TTC549 (cell line): Measurements from ENCODE around the gene SELPLG.
"Not testable (repeated sequence)": the region's sequence is repeated elsewhere in the genome, so short reads cannot be mapped to it uniquely, and the experiment has no call there.

Experiments
- FAIRE-seq: peaks from 2 replicates; lab custom pipeline; 2012; peaks lifted over from hg19 to GRCh38; lab: Jason Lieb, UNC

The SELPLG gene

GRCh38 chr12:108655812-108656175, 22.1 kb upstream of the SELPLG start:
- not testable (repeated sequence) for FAIRE-seq

- FAIRE-seq, result not testable (repeated sequence)
Measured at GRCh38 chr12:108654622-108655021, 20.9 kb upstream of the SELPLG start.

GRCh38 chr12:108653922-108654321, 20.2 kb upstream of the SELPLG start:
- FAIRE-seq, result no peak

GRCh38 chr12:108653082-108653516, 19.4 kb upstream of the SELPLG start:
- no peak for FAIRE-seq

- no peak for FAIRE-seq
Measured at GRCh38 chr12:108650083-108650482, 16.4 kb upstream of the SELPLG start.

GRCh38 chr12:108649669-108650068, 16.0 kb upstream of the SELPLG start:
- FAIRE-seq, result no peak

- FAIRE-seq, result no peak
Measured at GRCh38 chr12:108649126-108649525, 15.4 kb upstream of the SELPLG start.

GRCh38 chr12:108648371-108648770, 14.7 kb upstream of the SELPLG start:
- no peak for FAIRE-seq

GRCh38 chr12:108647585-108648287, 14.0 kb upstream of the SELPLG start:
- no peak for FAIRE-seq

GRCh38 chr12:108646600-108647579, 13.2 kb upstream of the SELPLG start:
- no peak for FAIRE-seq

- no peak for FAIRE-seq
Measured at GRCh38 chr12:108645686-108646599, 12.2 kb upstream of the SELPLG start.

GRCh38 chr12:108644811-108645120, 11.1 kb upstream of the SELPLG start:
- FAIRE-seq, result no peak

GRCh38 chr12:108643941-108644810, 10.5 kb upstream of the SELPLG start:
- no peak for FAIRE-seq

- no peak for FAIRE-seq
Measured at GRCh38 chr12:108642899-108643654, 9.4 kb upstream of the SELPLG start.

GRCh38 chr12:108642269-108642870, 8.7 kb upstream of the SELPLG start:
- FAIRE-seq, result no peak

GRCh38 chr12:108641446-108642268, 8.0 kb upstream of the SELPLG start:
- FAIRE-seq, result no peak

GRCh38 chr12:108640802-108641445, 7.2 kb upstream of the SELPLG start:
- no peak for FAIRE-seq

GRCh38 chr12:108638997-108639822, 5.5 kb upstream of the SELPLG start:
- FAIRE-seq, result no peak
